T-helper 17 cell (primary cell): Measurements from ENCODE around the gene RXYLT1. TPM values are rescaled to one million over a fixed set of nuclear protein-coding genes. Genes with fewer than 3 reads are reported as not detected.
A peak's percentile ranks its signal among the peaks of the same experiment; 100 is the strongest.

Experiments used
- ATAC-seq: fragments of 150-1000 bp; cut with Tn5 transposase; 2 replicates; pipeline ENCODE4 v1.10.0; 2021; ENCODE audit warnings: mild to moderate bottlenecking, moderate library complexity
- DNase-seq, 3 donors: peaks; one replicate each; pipeline versions ENCODE4 v3.0.0 to v3.0.0-alpha.2; 2020 to 2021
- H3K9me3 ChIP-seq: one replicate; pipeline ENCODE4 v1.7.0; 2013; ENCODE audit warnings: low read length, mild to moderate bottlenecking; ENCODE audit not compliant: control insufficient read depth, poor library complexity, severe bottlenecking
- H3K27ac Mint-ChIP-seq: one replicate; pipeline ENCODE4 v1.8.0; 2022; ENCODE audit warnings: mild to moderate bottlenecking, moderate library complexity, mixed read lengths
- H3K27me3 Mint-ChIP-seq: one replicate; pipeline ENCODE4 v1.8.0; 2022; ENCODE audit warnings: mixed read lengths
- H3K36me3 Mint-ChIP-seq: one replicate; pipeline ENCODE4 v1.8.0; 2022; ENCODE audit warnings: low read depth, mixed read lengths
- H3K4me1 Mint-ChIP-seq: one replicate; pipeline ENCODE4 v1.8.0; 2022; ENCODE audit warnings: mild to moderate bottlenecking, mixed read lengths
- H3K4me3 Mint-ChIP-seq: one replicate; pipeline ENCODE4 v1.8.0; 2022; ENCODE audit warnings: mild to moderate bottlenecking, moderate library complexity, mixed read lengths
- total RNA-seq, 4 donors: library from RNA in 2 of 4; stranded (reverse) in 2 of 4; gene quantifications; one replicate each; pipeline ENCODE4 v1.2.3 and lab custom pipeline; 2022 to 2026

RXYLT1 gene
- total RNA-seq, 2 donors from 2014 or later = 7.9 to 9.0 TPM

GRCh38 chr12:63766498-63766897, 13.2 kb upstream of the RXYLT1 start:
- H3K9me3 ChIP-seq = peaks cover 5% of the 10 kb centered on the region
- Mint-ChIP-seq H3K36me3 (peaks cover 2% of the 10 kb centered on the region), H3K4me1 (no peaks in the 10 kb centered on the region), H3K27me3 (peaks cover 26% of the 10 kb centered on the region), H3K4me3 (no peak overlapping the region), H3K27ac (no peak overlapping the region)
- no peak for DNase-seq
- ATAC-seq = no peak

GRCh38 chr12:63770375-63770774, 9.3 kb upstream of the RXYLT1 start:
- ATAC-seq (no peak), DNase-seq (no peak)
- peaks cover 23% of the 10 kb centered on the region for H3K27me3 Mint-ChIP-seq
- H3K27ac Mint-ChIP-seq = no peak overlapping the region
- H3K36me3 Mint-ChIP-seq = peaks cover 2% of the 10 kb centered on the region
- H3K4me1 Mint-ChIP-seq = no peaks in the 10 kb centered on the region
- H3K4me3 Mint-ChIP-seq = no peak overlapping the region
- peaks cover 5% of the 10 kb centered on the region for H3K9me3 ChIP-seq

- DNase-seq = no peak
- peaks cover under 1% of the 10 kb centered on the region for H3K36me3 Mint-ChIP-seq
- H3K9me3 ChIP-seq = no peaks in the 10 kb centered on the region
- no peak overlapping the region for H3K27ac Mint-ChIP-seq
- no peak for ATAC-seq
- H3K27me3 Mint-ChIP-seq = no peaks in the 10 kb centered on the region
- H3K4me1 Mint-ChIP-seq = peaks cover 7% of the 10 kb centered on the region
- H3K4me3 Mint-ChIP-seq = no peak overlapping the region
Measured at GRCh38 chr12:63777340-63777739, 2.4 kb upstream of the RXYLT1 start.

GRCh38 chr12:63782466-63782865, 2.8 kb downstream of the RXYLT1 start:
- peaks cover 9% of the 10 kb centered on the region for H3K36me3 Mint-ChIP-seq
- H3K9me3 ChIP-seq = no peaks in the 10 kb centered on the region
- peaks cover 15% of the 10 kb centered on the region for H3K4me1 Mint-ChIP-seq
- H3K27ac Mint-ChIP-seq = no peak overlapping the region
- DNase-seq (no peak), ATAC-seq (no peak)
- H3K4me3 Mint-ChIP-seq = no peak overlapping the region
- no peaks in the 10 kb centered on the region for H3K27me3 Mint-ChIP-seq

- no peak for DNase-seq
- H3K9me3 ChIP-seq = no peaks in the 10 kb centered on the region
- Mint-ChIP-seq H3K27me3 (no peaks in the 10 kb centered on the region), H3K36me3 (peaks cover 12% of the 10 kb centered on the region), H3K4me3 (no peak overlapping the region), H3K4me1 (peaks cover 12% of the 10 kb centered on the region), H3K27ac (no peak overlapping the region)
- no peak for ATAC-seq
Measured at GRCh38 chr12:63787306-63787705, 7.6 kb downstream of the RXYLT1 start.

- no peak overlapping the region for H3K4me3 Mint-ChIP-seq
- no peaks in the 10 kb centered on the region for H3K9me3 ChIP-seq
- peaks cover 7% of the 10 kb centered on the region for H3K4me1 Mint-ChIP-seq
- H3K27me3 Mint-ChIP-seq = no peaks in the 10 kb centered on the region
- peaks cover 7% of the 10 kb centered on the region for H3K36me3 Mint-ChIP-seq
- H3K27ac Mint-ChIP-seq = no peak overlapping the region
- no peak for ATAC-seq
- DNase-seq = no peak
Measured at GRCh38 chr12:63790608-63790945, 10.9 kb downstream of the RXYLT1 start.

- Mint-ChIP-seq H3K36me3 (peaks cover 5% of the 10 kb centered on the region), H3K4me3 (no peak overlapping the region), H3K27me3 (no peaks in the 10 kb centered on the region), H3K27ac (no peak overlapping the region), H3K4me1 (peaks cover 6% of the 10 kb centered on the region)
- no peaks in the 10 kb centered on the region for H3K9me3 ChIP-seq
- ATAC-seq (no peak), DNase-seq (no peak)
Measured at GRCh38 chr12:63792338-63792737, 12.6 kb downstream of the RXYLT1 start.

GRCh38 chr12:63795032-63795687, 15.5 kb downstream of the RXYLT1 start:
- Mint-ChIP-seq H3K4me1 (peaks cover 10% of the 10 kb centered on the region), H3K27me3 (no peaks in the 10 kb centered on the region), H3K27ac (no peak overlapping the region), H3K36me3 (peaks cover 5% of the 10 kb centered on the region), H3K4me3 (no peak overlapping the region)
- ATAC-seq (no peak), DNase-seq (no peak)
- no peaks in the 10 kb centered on the region for H3K9me3 ChIP-seq

GRCh38 chr12:63795944-63796343, 16.2 kb downstream of the RXYLT1 start:
- H3K9me3 ChIP-seq = no peaks in the 10 kb centered on the region
- no peaks in the 10 kb centered on the region for H3K27me3 Mint-ChIP-seq
- H3K36me3 Mint-ChIP-seq = peaks cover 5% of the 10 kb centered on the region
- DNase-seq (no peak), ATAC-seq (no peak)
- H3K27ac Mint-ChIP-seq = no peak overlapping the region
- H3K4me1 Mint-ChIP-seq = peaks cover 8% of the 10 kb centered on the region
- H3K4me3 Mint-ChIP-seq = no peak overlapping the region

GRCh38 chr12:63802012-63802608, 22.4 kb downstream of the RXYLT1 start:
- no peak for DNase-seq
- H3K4me3 Mint-ChIP-seq = no peak overlapping the region
- H3K4me1 Mint-ChIP-seq = peaks cover 12% of the 10 kb centered on the region
- no peaks in the 10 kb centered on the region for H3K27me3 Mint-ChIP-seq
- ATAC-seq = no peak
- no peaks in the 10 kb centered on the region for H3K9me3 ChIP-seq
- no peak overlapping the region for H3K27ac Mint-ChIP-seq
- H3K36me3 Mint-ChIP-seq = peaks cover 5% of the 10 kb centered on the region

GRCh38 chr12:63804746-63805145, 25.0 kb downstream of the RXYLT1 start:
- no peak for DNase-seq
- Mint-ChIP-seq H3K36me3 (peaks cover 2% of the 10 kb centered on the region), H3K27ac (peak overlapping the region; percentile 14), H3K27me3 (no peaks in the 10 kb centered on the region), H3K4me1 (peaks cover 4% of the 10 kb centered on the region), H3K4me3 (no peak overlapping the region)
- no peak for ATAC-seq
- H3K9me3 ChIP-seq = no peaks in the 10 kb centered on the region

GRCh38 chr12:63805704-63806672, 26.3 kb downstream of the RXYLT1 start:
- ATAC-seq (no peak), DNase-seq (no peak)
- Mint-ChIP-seq H3K27me3 (no peaks in the 10 kb centered on the region), H3K36me3 (peaks cover 2% of the 10 kb centered on the region), H3K4me1 (peaks cover 4% of the 10 kb centered on the region), H3K4me3 (no peak overlapping the region), H3K27ac (no peak overlapping the region)
- no peaks in the 10 kb centered on the region for H3K9me3 ChIP-seq

- DNase-seq = no peak
- Mint-ChIP-seq H3K27me3 (no peaks in the 10 kb centered on the region), H3K36me3 (peaks cover 2% of the 10 kb centered on the region), H3K4me1 (peaks cover 6% of the 10 kb centered on the region), H3K4me3 (no peak overlapping the region), H3K27ac (no peak overlapping the region)
- no peak for ATAC-seq
- H3K9me3 ChIP-seq = no peaks in the 10 kb centered on the region
Measured at GRCh38 chr12:63808631-63809030, 28.9 kb downstream of the RXYLT1 start.
